Activated naive CD8-positive, alpha-beta T cell treated with anti-CD3 and anti-CD28 coated beads, Interleukin-2, amount 10 ng/mL, durations not matched to agents 7 days and 5 days (primary cell): Measurements from ENCODE around the gene PTPRH. TPM values are rescaled to one million over a fixed set of nuclear protein-coding genes. Genes with fewer than 3 reads are reported as not detected.

Experiments
- ATAC-seq: fragments of 150-1000 bp; cut with Tn5 transposase; one replicate; pipeline ENCODE4 v1.10.0; 2021; ENCODE audit warnings: low read depth, moderate library complexity
- POLR2A ChIA-PET: fragments of 350-600 bp; sonication (Branson Sonifier 250); formaldehyde crosslinking; loops from one replicate; lab custom pipeline; 2021; ENCODE audit warnings: antibody characterized with exemption; lab: Charles Lee
- DNase-seq: peaks from one replicate; pipeline ENCODE4 v3.0.0; 2021
- H3K27ac Mint-ChIP-seq: one replicate; pipeline ENCODE4 v1.8.0; 2022; ENCODE audit warnings: mild to moderate bottlenecking, mixed read lengths
- H3K27me3 Mint-ChIP-seq: one replicate; pipeline ENCODE4 v1.8.0; 2022; ENCODE audit warnings: mild to moderate bottlenecking, moderate library complexity, mixed read lengths
- H3K36me3 Mint-ChIP-seq: one replicate; pipeline ENCODE4 v1.8.0; 2021; ENCODE audit warnings: mild to moderate bottlenecking, mixed read lengths
- H3K4me1 Mint-ChIP-seq: one replicate; pipeline ENCODE4 v1.8.0; 2021; ENCODE audit warnings: mixed read lengths
- H3K4me3 Mint-ChIP-seq: one replicate; pipeline ENCODE4 v1.8.0; 2022; ENCODE audit warnings: mild to moderate bottlenecking, moderate library complexity, mixed read lengths
- H3K9me3 Mint-ChIP-seq: one replicate; pipeline ENCODE4 v1.8.0; 2021; ENCODE audit warnings: mixed read lengths
- total RNA-seq, 2 experiments: library from RNA; stranded (reverse); gene quantifications; one replicate each; pipeline ENCODE4 v1.2.3, GENCODE V29; 2021

Gene PTPRH
- total RNA-seq, 2 experiments from 2014 or later = not detected

GRCh38 chr19:55241143-55241934 is 32.0 kb upstream of the PTPRH start:
- DNase-seq = no peak
- POLR2A ChIA-PET = interaction anchor here (0.6 to 0.9 kb wide), 2 partner anchors 10 to 13 kb away, joined by 3 read pairs; no protein-coding TSS in a partner anchor
- Mint-ChIP-seq H3K4me1 (peaks cover 4% of the 10 kb centered on the region), H3K9me3 (no peaks in the 10 kb centered on the region), H3K36me3 (peaks cover 23% of the 10 kb centered on the region), H3K27me3 (no peaks in the 10 kb centered on the region), H3K4me3 (no peak overlapping the region), H3K27ac (no peak overlapping the region)
- no peak for ATAC-seq

GRCh38 chr19:55240713-55241020 is 31.4 kb upstream of the PTPRH start:
- H3K36me3 Mint-ChIP-seq = peaks cover 27% of the 10 kb centered on the region
- H3K9me3 Mint-ChIP-seq = no peaks in the 10 kb centered on the region
- peaks cover 6% of the 10 kb centered on the region for H3K4me1 Mint-ChIP-seq
- POLR2A ChIA-PET = no interaction called here
- ATAC-seq = no peak
- H3K27me3 Mint-ChIP-seq = no peaks in the 10 kb centered on the region
- DNase-seq = no peak
- no peak overlapping the region for H3K4me3 Mint-ChIP-seq
- no peak overlapping the region for H3K27ac Mint-ChIP-seq

GRCh38 chr19:55239004-55239403 is 29.7 kb upstream of the PTPRH start:
- Mint-ChIP-seq H3K4me3 (no peak overlapping the region), H3K27me3 (no peaks in the 10 kb centered on the region)

GRCh38 chr19:55238030-55238429 is 28.7 kb upstream of the PTPRH start:
- H3K4me3 Mint-ChIP-seq = no peak overlapping the region

More at GRCh38 chr19:55239004-55239403, 29.7 kb upstream of the PTPRH start:
- DNase-seq (no peak), ATAC-seq (no peak)
- Mint-ChIP-seq H3K36me3 (peaks cover 38% of the 10 kb centered on the region), H3K9me3 (no peaks in the 10 kb centered on the region), H3K4me1 (peaks cover 7% of the 10 kb centered on the region), H3K27ac (no peak overlapping the region)
- POLR2A ChIA-PET = no interaction called here

GRCh38 chr19:55232986-55233385 is 23.7 kb upstream of the PTPRH start:
- POLR2A ChIA-PET = no interaction called here
- H3K27me3 Mint-ChIP-seq = no peaks in the 10 kb centered on the region
- no peak overlapping the region for H3K4me3 Mint-ChIP-seq
- no peak for ATAC-seq
- H3K36me3 Mint-ChIP-seq = peaks cover 39% of the 10 kb centered on the region
- DNase-seq = no peak
- H3K4me1 Mint-ChIP-seq = peaks cover 5% of the 10 kb centered on the region
- H3K27ac Mint-ChIP-seq = no peak overlapping the region
- H3K9me3 Mint-ChIP-seq = no peaks in the 10 kb centered on the region

More at GRCh38 chr19:55238030-55238429, 28.7 kb upstream of the PTPRH start:
- Mint-ChIP-seq H3K36me3 (peaks cover 38% of the 10 kb centered on the region), H3K9me3 (no peaks in the 10 kb centered on the region), H3K27ac (no peak overlapping the region), H3K4me1 (peaks cover 7% of the 10 kb centered on the region), H3K27me3 (no peaks in the 10 kb centered on the region)
- POLR2A ChIA-PET = interaction anchor here (1.2 kb wide), 1 partner anchor 17 kb away, joined by 3 read pairs; no protein-coding TSS in a partner anchor
- no peak for DNase-seq
- ATAC-seq = no peak

GRCh38 chr19:55232286-55232602 is 22.9 kb upstream of the PTPRH start:
- H3K27me3 Mint-ChIP-seq = no peaks in the 10 kb centered on the region
- H3K36me3 Mint-ChIP-seq = peaks cover 39% of the 10 kb centered on the region
- H3K4me1 Mint-ChIP-seq = peaks cover 5% of the 10 kb centered on the region
- POLR2A ChIA-PET = no interaction called here
- DNase-seq (no peak), ATAC-seq (no peak)
- no peak overlapping the region for H3K27ac Mint-ChIP-seq
- no peaks in the 10 kb centered on the region for H3K9me3 Mint-ChIP-seq
- H3K4me3 Mint-ChIP-seq = no peak overlapping the region

GRCh38 chr19:55231391-55232285 is 22.3 kb upstream of the PTPRH start:
- no peak overlapping the region for H3K4me3 Mint-ChIP-seq
- no peaks in the 10 kb centered on the region for H3K27me3 Mint-ChIP-seq
- peaks cover 3% of the 10 kb centered on the region for H3K4me1 Mint-ChIP-seq
- no peak overlapping the region for H3K27ac Mint-ChIP-seq
- H3K9me3 Mint-ChIP-seq = no peaks in the 10 kb centered on the region
- DNase-seq = no peak
- no peak for ATAC-seq
- peaks cover 34% of the 10 kb centered on the region for H3K36me3 Mint-ChIP-seq
- POLR2A ChIA-PET = no interaction called here

- POLR2A ChIA-PET = no interaction called here
- H3K36me3 Mint-ChIP-seq = peaks cover 29% of the 10 kb centered on the region
- peaks cover 1% of the 10 kb centered on the region for H3K4me1 Mint-ChIP-seq
Measured at GRCh38 chr19:55230780-55231179, 21.5 kb upstream of the PTPRH start.

GRCh38 chr19:55230329-55230728 is 21.0 kb upstream of the PTPRH start:
- Mint-ChIP-seq H3K4me3 (no peak overlapping the region), H3K27ac (no peak overlapping the region), H3K36me3 (peaks cover 33% of the 10 kb centered on the region), H3K4me1 (peaks cover 3% of the 10 kb centered on the region), H3K27me3 (no peaks in the 10 kb centered on the region), H3K9me3 (no peaks in the 10 kb centered on the region)
- POLR2A ChIA-PET = interaction anchor here (0.6 to 1.0 kb wide), 2 partner anchors 16 to 19 kb away, joined by 3 read pairs; no protein-coding TSS in a partner anchor
- DNase-seq (no peak), ATAC-seq (no peak)

More at GRCh38 chr19:55230780-55231179, 21.5 kb upstream of the PTPRH start:
- H3K27ac Mint-ChIP-seq = no peak overlapping the region
- no peak for ATAC-seq
- H3K4me3 Mint-ChIP-seq = no peak overlapping the region
- DNase-seq = no peak
- no peaks in the 10 kb centered on the region for H3K27me3 Mint-ChIP-seq
- H3K9me3 Mint-ChIP-seq = no peaks in the 10 kb centered on the region

- Mint-ChIP-seq H3K27ac (no peak overlapping the region), H3K4me1 (peaks cover 3% of the 10 kb centered on the region), H3K4me3 (no peak overlapping the region), H3K27me3 (no peaks in the 10 kb centered on the region), H3K36me3 (peaks cover 28% of the 10 kb centered on the region), H3K9me3 (no peaks in the 10 kb centered on the region)
- no peak for ATAC-seq
- DNase-seq = no peak
- POLR2A ChIA-PET = interaction anchor here (0.6 to 1.0 kb wide), 2 partner anchors 15 to 18 kb away, joined by 3 read pairs; no protein-coding TSS in a partner anchor
Measured at GRCh38 chr19:55229789-55230182, 20.5 kb upstream of the PTPRH start.

- peaks cover 23% of the 10 kb centered on the region for H3K36me3 Mint-ChIP-seq
- no peak for DNase-seq
- POLR2A ChIA-PET = interaction anchor here (1.0 kb wide), 1 partner anchor 18 kb away, joined by 3 read pairs; no protein-coding TSS in a partner anchor
- H3K27ac Mint-ChIP-seq = no peak overlapping the region
- H3K4me1 Mint-ChIP-seq = peaks cover 3% of the 10 kb centered on the region
- H3K27me3 Mint-ChIP-seq = no peaks in the 10 kb centered on the region
- no peak overlapping the region for H3K4me3 Mint-ChIP-seq
- H3K9me3 Mint-ChIP-seq = no peaks in the 10 kb centered on the region
- no peak for ATAC-seq
Measured at GRCh38 chr19:55229145-55229788, 20.0 kb upstream of the PTPRH start.

- DNase-seq = no peak
- ATAC-seq = no peak
- Mint-ChIP-seq H3K4me1 (peaks cover 2% of the 10 kb centered on the region), H3K4me3 (no peak within 1 kb of the TSS), H3K36me3 (peaks cover 21% of the 10 kb centered on the region), H3K27ac (no peak within 1 kb of the TSS), H3K27me3 (no peaks in the 10 kb centered on the region), H3K9me3 (no peaks in the 10 kb centered on the region)
- POLR2A ChIA-PET = interaction anchor here (1.0 kb wide), 1 partner anchor 13 kb away, joined by 4 read pairs; no protein-coding TSS in a partner anchor
Measured at GRCh38 chr19:55228403-55229031, 19.2 kb upstream of the PTPRH start, which contains the start of gene TMEM86B. Gene TMEM86B (minus strand): TSS chr19:55228763. CDS start chr19:55228741, 22 bp downstream.
